T-helper 17 cell (primary cell): Measurements from ENCODE around the gene THEMIS2. TPM values are rescaled to one million over a fixed set of nuclear protein-coding genes. Genes with fewer than 3 reads are reported as not detected.
A peak's percentile ranks its signal among the peaks of the same experiment; 100 is the strongest.

Experiments
- ATAC-seq: fragments of 150-1000 bp; cut with Tn5 transposase; 2 replicates; pipeline ENCODE4 v1.10.0; 2021; ENCODE audit warnings: mild to moderate bottlenecking, moderate library complexity
- DNase-seq, 3 donors: peaks; one replicate each; pipeline versions ENCODE4 v3.0.0 to v3.0.0-alpha.2; 2020 to 2021
- H3K9me3 ChIP-seq: one replicate; pipeline ENCODE4 v1.7.0; 2013; ENCODE audit warnings: low read length, mild to moderate bottlenecking; ENCODE audit not compliant: control insufficient read depth, poor library complexity, severe bottlenecking
- H3K27ac Mint-ChIP-seq: one replicate; pipeline ENCODE4 v1.8.0; 2022; ENCODE audit warnings: mild to moderate bottlenecking, moderate library complexity, mixed read lengths
- H3K27me3 Mint-ChIP-seq: one replicate; pipeline ENCODE4 v1.8.0; 2022; ENCODE audit warnings: mixed read lengths
- H3K36me3 Mint-ChIP-seq: one replicate; pipeline ENCODE4 v1.8.0; 2022; ENCODE audit warnings: low read depth, mixed read lengths
- H3K4me1 Mint-ChIP-seq: one replicate; pipeline ENCODE4 v1.8.0; 2022; ENCODE audit warnings: mild to moderate bottlenecking, mixed read lengths
- H3K4me3 Mint-ChIP-seq: one replicate; pipeline ENCODE4 v1.8.0; 2022; ENCODE audit warnings: mild to moderate bottlenecking, moderate library complexity, mixed read lengths
- total RNA-seq, 4 donors: library from RNA in 2 of 4; stranded (reverse) in 2 of 4; gene quantifications; one replicate each; pipeline ENCODE4 v1.2.3 and lab custom pipeline; 2022 to 2026

THEMIS2 gene
- total RNA-seq, 2 donors from 2014 or later: 33.6 to 72.0 TPM

GRCh38 chr1:27928216-27928954 lies 56.0 kb downstream of the THEMIS2 start:
- H3K4me1 Mint-ChIP-seq: peaks cover 7% of the 10 kb centered on the region
- DNase-seq: no peak
- no peak for ATAC-seq
- no peaks in the 10 kb centered on the region for H3K9me3 ChIP-seq
- no peak overlapping the region for H3K4me3 Mint-ChIP-seq
- H3K27me3 Mint-ChIP-seq: peaks cover 5% of the 10 kb centered on the region
- H3K27ac Mint-ChIP-seq: no peak overlapping the region
- H3K36me3 Mint-ChIP-seq: peaks cover 4% of the 10 kb centered on the region

- no peak for DNase-seq
- Mint-ChIP-seq H3K4me3 (no peak overlapping the region), H3K27me3 (peaks cover 15% of the 10 kb centered on the region), H3K27ac (no peak overlapping the region), H3K4me1 (peaks cover 18% of the 10 kb centered on the region), H3K36me3 (peaks cover 4% of the 10 kb centered on the region)
- H3K9me3 ChIP-seq: no peaks in the 10 kb centered on the region
- no peak for ATAC-seq
Measured at GRCh38 chr1:27931184-27931583, 58.8 kb downstream of the THEMIS2 start.

- Mint-ChIP-seq H3K4me1 (peaks cover 18% of the 10 kb centered on the region), H3K27me3 (peaks cover 15% of the 10 kb centered on the region), H3K27ac (no peak overlapping the region), H3K36me3 (peaks cover 4% of the 10 kb centered on the region), H3K4me3 (no peak overlapping the region)
- no peaks in the 10 kb centered on the region for H3K9me3 ChIP-seq
- ATAC-seq (no peak), DNase-seq (no peak)
Measured at GRCh38 chr1:27931759-27932158, 59.4 kb downstream of the THEMIS2 start.

GRCh38 chr1:27934818-27935549 lies 62.6 kb downstream of the THEMIS2 start, which contains the start of gene SMPDL3B:
SMPDL3B (plus strand) TSS chr1:27935000; CDS start chr1:27935184, 184 bp downstream.
- Mint-ChIP-seq H3K27ac (peak within 1 kb of the TSS; percentile 66), H3K27me3 (peaks cover 15% of the 10 kb centered on the region), H3K36me3 (peaks cover 4% of the 10 kb centered on the region), H3K4me1 (peaks cover 24% of the 10 kb centered on the region), H3K4me3 (peak within 1 kb of the TSS; percentile 58)
- no peaks in the 10 kb centered on the region for H3K9me3 ChIP-seq
- ATAC-seq (no peak), DNase-seq (no peak)

DNA sequence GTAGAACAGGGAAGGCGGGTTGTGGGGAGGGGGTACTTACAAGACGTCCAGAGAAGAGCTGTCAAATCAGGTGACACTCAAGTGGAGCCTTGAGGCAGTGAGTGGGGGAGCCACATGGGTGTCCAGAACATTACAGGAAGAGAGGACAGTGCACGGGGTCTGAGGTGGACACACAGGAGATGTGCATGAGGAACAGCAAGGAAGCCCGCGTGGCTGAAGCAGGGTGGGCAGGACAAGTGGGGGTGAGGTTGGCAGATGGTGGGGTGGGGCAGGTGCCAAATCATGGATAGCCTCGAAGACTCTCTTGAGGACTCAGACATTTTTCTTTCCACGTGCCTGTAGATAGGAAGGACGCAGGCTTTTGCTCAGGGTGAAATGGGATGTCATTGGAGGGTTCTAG lies 63.4 kb downstream of the THEMIS2 start:
- Mint-ChIP-seq H3K27me3 (peaks cover 15% of the 10 kb centered on the region), H3K36me3 (peaks cover 4% of the 10 kb centered on the region), H3K4me3 (no peak overlapping the region), H3K4me1 (peaks cover 30% of the 10 kb centered on the region), H3K27ac (peak overlapping the region; percentile 66)
- no peaks in the 10 kb centered on the region for H3K9me3 ChIP-seq
- ATAC-seq (no peak), DNase-seq (no peak)

Other genes starting within 250 kb of the THEMIS2 start
- 10 to 100 TPM in 1 of 2 donors, 1 to 10 TPM in 1; 3.3 to 12.6 TPM for gene FGR, start 237.4 kb upstream of the THEMIS2 start, total RNA-seq
- 10 to 100 TPM; 25.7 to 26.4 TPM for gene IFI6, start 200.4 kb upstream of the THEMIS2 start, total RNA-seq
- gene FAM76A, start 146.6 kb upstream of the THEMIS2 start, total RNA-seq: 10 to 100 TPM; 17.7 to 25.9 TPM
- 10 to 100 TPM; 23.4 to 27.7 TPM for gene STX12, start 99.3 kb upstream of the THEMIS2 start, total RNA-seq
- 10 to 100 TPM; 19.6 to 21.4 TPM for gene PPP1R8, start 41.8 kb upstream of the THEMIS2 start, total RNA-seq
- gene RPA2, start 42.0 kb downstream of the THEMIS2 start, total RNA-seq: 10 to 100 TPM; 21.3 to 33.3 TPM
- gene SMPDL3B, start 62.5 kb downstream of the THEMIS2 start, total RNA-seq: not detected
- gene XKR8, start 87.4 kb downstream of the THEMIS2 start, total RNA-seq: 1 to 10 TPM; 4.6 to 7.3 TPM
- gene EYA3, start 216.1 kb downstream of the THEMIS2 start, total RNA-seq: 10 to 100 TPM; 12.5 to 13.8 TPM